ENCODE measurements around the gene TMEM45B.
"Not testable (repeated sequence)": the region's sequence is repeated elsewhere in the genome, so short reads cannot be mapped to it uniquely, and the experiment has no call there.

TMEM45B gene

GRCh38 chr11:129815596-129816461 is at the start of gene TMEM45B:
Gene TMEM45B, plus strand, starts transcription at chr11:129815848. Its CDS starts 36,635 bp downstream, at chr11:129852483.
- DNase-seq = no peak

- DNase-seq = no peak
Observed at GRCh38 chr11:129766898-129767604, 48.6 kb upstream of the TMEM45B start.

GRCh38 chr11:129767827-129768226 is 47.8 kb upstream of the TMEM45B start:
- no peak for DNase-seq

GRCh38 chr11:129768356-129768755 is 47.3 kb upstream of the TMEM45B start:
- DNase-seq = no peak

- no peak for DNase-seq
Observed at GRCh38 chr11:129769059-129769458, 46.6 kb upstream of the TMEM45B start.

- DNase-seq = no peak
Observed at GRCh38 chr11:129770993-129771392, 44.7 kb upstream of the TMEM45B start.

GRCh38 chr11:129771456-129771855 is 44.2 kb upstream of the TMEM45B start:
- DNase-seq = not testable (repeated sequence)

GRCh38 chr11:129778877-129779276 is 36.8 kb upstream of the TMEM45B start:
- DNase-seq = no peak

GRCh38 chr11:129779342-129779741 is 36.3 kb upstream of the TMEM45B start:
- no peak for DNase-seq

GRCh38 chr11:129785383-129786111 is 30.1 kb upstream of the TMEM45B start:
- DNase-seq = no peak

- DNase-seq = not testable (repeated sequence)
Observed at GRCh38 chr11:129786112-129786416, 29.6 kb upstream of the TMEM45B start.

- no peak for DNase-seq
Observed at GRCh38 chr11:129787532-129788155, 28.0 kb upstream of the TMEM45B start.

- no peak for DNase-seq
Observed at GRCh38 chr11:129788278-129788677, 27.4 kb upstream of the TMEM45B start.

- no peak for DNase-seq
Observed at GRCh38 chr11:129790106-129790505, 25.5 kb upstream of the TMEM45B start.

GRCh38 chr11:129791515-129791914 is 24.1 kb upstream of the TMEM45B start:
- DNase-seq = no peak

GRCh38 chr11:129792663-129793062 is 23.0 kb upstream of the TMEM45B start:
- no peak for DNase-seq

- no peak for DNase-seq
Observed at GRCh38 chr11:129795089-129795488, 20.6 kb upstream of the TMEM45B start.

- DNase-seq = no peak
Observed at GRCh38 chr11:129798212-129798611, 17.4 kb upstream of the TMEM45B start.

- DNase-seq = not testable (repeated sequence)
Observed at GRCh38 chr11:129800162-129800561, 15.5 kb upstream of the TMEM45B start.

GRCh38 chr11:129800655-129801054 is 15.0 kb upstream of the TMEM45B start:
- no peak for DNase-seq

- DNase-seq = no peak
Observed at GRCh38 chr11:129803533-129803932, 12.1 kb upstream of the TMEM45B start.

- DNase-seq = no peak
Observed at GRCh38 chr11:129804012-129804411, 11.6 kb upstream of the TMEM45B start.

GRCh38 chr11:129808241-129808640 is 7.4 kb upstream of the TMEM45B start:
- DNase-seq = not testable (repeated sequence)

Data from GDM1 (cell line).